Stimulated activated CD4-positive, alpha-beta T cell treated with anti-CD3 and anti-CD28 coated beads, Interleukin-12 subunit alpha, Interleukin-12 subunit beta, amount 100 ng/mL, for 24 hours (primary cell): ENCODE measurements around the gene PTGFR.

Experiments used
- DNase-seq, 2 experiments: peaks; one replicate each; pipeline ENCODE4 v3.0.0-alpha.2; 2020; ENCODE audit warnings: low read depth in 2 of 2

The PTGFR gene, protein sequence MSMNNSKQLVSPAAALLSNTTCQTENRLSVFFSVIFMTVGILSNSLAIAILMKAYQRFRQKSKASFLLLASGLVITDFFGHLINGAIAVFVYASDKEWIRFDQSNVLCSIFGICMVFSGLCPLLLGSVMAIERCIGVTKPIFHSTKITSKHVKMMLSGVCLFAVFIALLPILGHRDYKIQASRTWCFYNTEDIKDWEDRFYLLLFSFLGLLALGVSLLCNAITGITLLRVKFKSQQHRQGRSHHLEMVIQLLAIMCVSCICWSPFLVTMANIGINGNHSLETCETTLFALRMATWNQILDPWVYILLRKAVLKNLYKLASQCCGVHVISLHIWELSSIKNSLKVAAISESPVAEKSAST

GRCh38 chr1:78490861-78491450 lies at the start of gene PTGFR:
Gene PTGFR, plus strand, starts transcription at chr1:78490974. Its CDS starts 1,770 bp downstream, at chr1:78492744.
- no peak for DNase-seq

DNA sequence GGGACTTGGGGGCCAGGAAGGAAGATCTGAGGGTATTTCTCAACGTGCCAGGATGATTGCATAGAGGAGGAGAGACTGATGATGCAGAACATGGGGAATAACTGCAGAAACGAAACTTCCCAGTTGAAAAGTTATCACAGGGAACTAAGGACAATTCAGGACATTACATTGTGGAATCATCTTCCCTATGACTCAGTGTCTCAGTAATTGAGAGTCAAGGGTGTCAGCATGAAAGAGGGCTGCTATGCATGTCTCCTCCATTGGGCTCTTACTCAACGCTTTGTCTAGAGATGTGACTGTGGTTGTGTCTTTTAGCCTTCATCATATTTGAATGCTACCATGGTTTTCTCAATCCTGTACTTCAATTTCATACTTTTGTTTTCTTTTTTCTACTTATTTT lies 48.9 kb upstream of the PTGFR start:
- no peak for DNase-seq

GRCh38 chr1:78447086-78447485 lies 43.7 kb upstream of the PTGFR start:
- no peak for DNase-seq

GRCh38 chr1:78464449-78464891 lies 26.3 kb upstream of the PTGFR start:
- DNase-seq: no peak

- DNase-seq: no peak
Measured at GRCh38 chr1:78465143-78465542, 25.6 kb upstream of the PTGFR start.

DNA sequence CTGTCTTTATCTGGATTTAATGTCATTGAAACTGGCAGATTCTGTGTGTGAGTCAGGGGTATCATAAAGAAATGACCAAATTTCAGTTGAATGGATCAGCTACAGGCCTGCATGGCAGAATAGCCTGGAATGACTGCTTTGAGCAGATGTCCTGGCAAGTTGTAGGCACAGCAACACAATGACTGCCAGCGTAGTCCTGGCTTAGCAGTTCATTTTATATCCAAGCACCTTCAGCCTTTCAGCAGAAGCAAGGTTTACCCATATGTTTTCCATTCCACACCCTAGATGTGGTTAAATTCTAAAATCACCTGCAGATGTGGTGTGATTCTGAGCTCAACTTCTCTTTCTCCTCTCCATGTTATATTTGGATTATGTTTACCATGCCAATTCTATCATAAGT lies 22.3 kb upstream of the PTGFR start:
- no peak for DNase-seq

- no peak for DNase-seq
Measured at GRCh38 chr1:78469576-78469975, 21.2 kb upstream of the PTGFR start.

DNA sequence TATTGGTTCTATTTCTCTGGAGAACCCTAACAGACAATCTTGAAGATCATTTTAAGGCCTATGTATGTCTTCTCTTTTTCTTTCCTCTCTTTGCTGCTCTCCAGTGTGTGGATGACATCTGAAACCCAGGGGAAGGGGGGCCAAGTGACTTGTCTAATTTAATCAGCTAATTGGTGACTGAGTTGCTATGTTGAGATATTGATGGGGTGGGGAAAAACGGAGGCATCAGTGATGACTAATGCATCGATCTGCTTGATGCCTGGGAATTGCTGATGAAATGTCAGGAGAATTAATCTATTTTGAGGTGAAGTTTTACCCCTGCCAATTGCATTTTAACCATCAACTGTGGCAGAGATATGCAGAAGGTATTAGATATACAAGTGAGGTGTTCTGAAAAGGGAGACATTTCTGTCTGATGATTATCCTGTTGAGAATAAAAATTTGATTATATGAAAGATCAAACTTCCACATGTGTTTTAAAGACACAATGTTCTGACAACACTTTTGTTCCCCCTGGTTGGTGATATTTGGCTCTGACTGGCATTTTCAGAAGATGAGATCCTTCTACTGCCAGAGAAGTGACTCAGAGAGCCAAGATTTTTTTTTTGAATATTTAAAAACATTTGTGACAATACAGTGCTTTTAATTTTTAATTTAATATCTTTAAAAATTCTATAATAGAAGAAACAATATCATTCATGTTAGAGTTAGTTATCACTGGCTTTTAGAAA lies 18.7 kb upstream of the PTGFR start:
- DNase-seq: no peak

DNA sequence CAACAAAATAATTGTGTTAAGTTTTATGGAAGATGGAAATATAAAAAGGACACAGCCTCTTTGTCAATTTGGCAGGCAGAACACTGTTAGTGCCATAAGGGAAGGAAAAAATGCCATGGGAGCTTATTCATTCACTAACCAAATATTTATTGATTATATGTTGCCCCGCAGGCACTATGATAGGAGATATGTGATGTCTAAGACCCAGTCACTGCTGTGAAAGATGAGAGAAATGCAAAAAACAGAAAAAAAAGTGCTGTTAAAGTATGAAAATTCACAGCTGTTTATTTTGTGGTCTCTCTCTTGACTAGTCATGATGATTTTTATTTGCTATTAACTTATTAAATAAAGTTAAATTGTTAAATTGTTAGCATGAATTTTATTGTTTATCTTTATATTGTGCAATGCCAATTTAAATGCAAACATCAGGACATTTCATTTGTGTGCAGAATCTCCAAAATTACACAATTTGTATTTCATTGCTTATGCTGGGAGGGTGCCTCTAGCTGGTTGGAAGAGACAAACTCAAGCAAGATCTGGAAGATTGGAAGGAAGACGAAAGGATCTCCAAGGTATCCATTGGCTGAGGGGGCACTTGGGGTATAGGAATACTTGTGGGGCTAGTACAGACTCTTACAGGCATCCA lies 17.8 kb upstream of the PTGFR start:
- no peak for DNase-seq

DNA sequence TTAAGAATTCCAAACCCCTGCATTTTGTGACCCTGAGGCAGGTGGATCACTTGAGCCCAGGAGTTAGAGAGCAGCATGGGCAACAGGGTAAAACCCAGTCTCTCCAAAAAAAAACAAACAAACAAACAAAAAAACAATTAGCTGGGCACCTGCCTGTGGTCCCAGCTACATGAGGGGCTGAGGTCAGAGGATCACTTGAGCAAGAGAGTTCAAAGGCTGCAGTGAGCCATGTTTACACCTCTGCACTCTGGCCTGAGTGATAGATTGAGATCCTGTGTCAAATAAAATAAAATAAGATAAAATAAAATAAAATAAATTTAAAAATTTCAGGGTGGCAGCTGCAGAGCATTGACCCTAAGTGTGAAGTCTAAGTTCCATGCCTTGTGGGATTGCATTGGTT lies 16.7 kb upstream of the PTGFR start:
- DNase-seq: no peak

DNA sequence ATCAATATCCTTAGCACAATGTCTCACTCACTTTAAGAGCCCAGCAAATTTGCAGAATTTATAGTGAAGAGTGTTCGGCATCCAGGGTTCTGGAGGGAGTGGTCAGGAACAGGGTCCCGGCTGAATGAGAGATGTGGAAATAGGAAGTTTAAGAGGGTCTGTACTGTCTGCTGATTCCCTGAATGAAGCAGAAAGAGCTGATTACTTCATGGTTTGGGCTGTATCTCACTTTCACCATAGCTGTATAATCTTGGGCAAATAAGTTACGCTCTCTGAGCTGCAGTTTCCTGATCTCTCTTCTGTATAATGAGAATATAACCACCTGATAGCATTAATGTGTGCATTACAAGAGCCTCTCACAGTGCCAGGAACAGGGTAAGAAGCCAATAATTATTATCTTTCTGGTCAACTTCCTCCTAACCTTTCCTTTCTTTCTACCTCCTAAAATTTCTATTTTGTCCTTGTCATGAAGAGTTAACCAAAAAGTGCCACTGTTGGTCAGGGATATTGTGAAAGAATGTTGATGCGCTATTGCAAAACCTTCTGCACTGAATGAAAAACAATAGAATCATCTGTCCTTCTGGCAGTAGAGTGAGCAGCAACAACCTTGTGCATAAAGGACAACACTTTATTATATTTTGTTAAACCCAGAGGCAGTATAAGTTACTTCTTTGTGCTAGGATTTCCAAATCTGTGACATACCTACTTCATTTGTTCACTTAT lies 14.7 kb upstream of the PTGFR start:
- no peak for DNase-seq

- no peak for DNase-seq
Measured at GRCh38 chr1:78483903-78484302, 6.9 kb upstream of the PTGFR start.

- no peak for DNase-seq
Measured at GRCh38 chr1:78491451-78492071, 787 bp downstream of the PTGFR start.

- DNase-seq: no peak
Measured at GRCh38 chr1:78492386-78492950, 1.7 kb downstream of the PTGFR start.

- DNase-seq: no peak
Measured at GRCh38 chr1:78493451-78493850, 2.7 kb downstream of the PTGFR start.

DNA sequence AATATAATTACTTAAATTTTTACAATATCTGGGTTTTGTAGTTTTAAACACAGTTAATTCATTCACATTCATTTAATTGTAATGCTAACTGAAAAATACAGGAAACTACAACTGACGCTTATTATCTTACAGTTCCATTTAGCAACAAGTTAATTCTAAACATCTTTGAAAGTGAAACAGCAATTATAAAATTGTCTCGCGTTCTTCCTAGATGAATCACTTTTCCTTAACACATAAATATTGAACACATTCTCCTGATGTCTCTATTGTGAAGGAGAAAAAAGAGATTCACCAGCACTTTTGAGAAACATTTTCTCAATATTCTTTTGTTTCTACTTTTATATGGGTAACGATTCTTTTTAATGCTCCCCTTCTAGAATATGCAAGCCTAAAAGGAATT lies 6.4 kb downstream of the PTGFR start:
- DNase-seq: no peak

DNA sequence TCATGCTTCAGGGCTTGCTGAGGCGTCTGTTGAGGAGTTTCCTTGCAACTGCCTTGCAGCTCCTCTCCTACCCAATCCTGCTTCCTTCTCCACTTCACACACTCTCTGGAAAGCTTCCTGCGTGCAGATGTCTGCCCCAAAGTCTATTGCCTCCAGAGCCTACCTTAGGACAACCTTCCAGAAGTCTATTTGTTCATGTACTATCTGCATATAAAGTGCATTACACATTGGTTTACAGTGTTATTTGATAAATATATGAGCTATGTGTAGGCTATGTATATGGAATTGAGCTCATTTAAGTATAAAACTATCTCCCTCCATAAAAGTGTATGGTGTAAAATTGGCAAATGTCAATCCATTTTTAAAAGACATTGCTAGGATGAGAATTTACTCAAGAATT lies 9.8 kb downstream of the PTGFR start:
- DNase-seq: no peak

DNA sequence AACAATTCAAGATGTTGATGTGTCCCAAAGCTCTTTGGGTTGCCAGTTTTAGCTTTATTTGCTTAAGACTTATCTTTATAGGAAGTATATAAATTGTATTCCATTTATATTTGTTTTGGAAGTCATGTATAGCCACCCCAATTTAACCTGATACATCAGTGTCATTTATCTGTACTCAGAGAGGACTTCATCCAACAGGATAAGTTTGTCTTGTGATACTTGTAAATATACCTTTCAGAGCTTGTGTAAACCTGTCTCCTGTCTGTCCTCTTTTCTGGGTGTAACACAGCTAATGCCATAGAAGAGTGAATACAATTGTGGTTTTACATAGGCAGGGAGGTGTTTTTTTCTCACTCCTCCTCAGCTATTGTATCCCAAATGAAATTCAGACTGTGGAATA lies 10.4 kb downstream of the PTGFR start:
- DNase-seq: no peak

- DNase-seq: no peak
Measured at GRCh38 chr1:78511334-78511733, 20.6 kb downstream of the PTGFR start.

- DNase-seq: no peak
Measured at GRCh38 chr1:78516716-78517115, 25.9 kb downstream of the PTGFR start.

GRCh38 chr1:78519446-78519845 lies 28.7 kb downstream of the PTGFR start:
- no peak for DNase-seq
